H9 (cell line): ENCODE measurements around the gene DPH3. TPM values are rescaled to one million over a fixed set of nuclear protein-coding genes. Genes with fewer than 3 reads are reported as not detected.
A peak's percentile ranks its signal among the peaks of the same experiment; 100 is the strongest.

Experiments
- DNase-seq: peaks from one replicate; pipeline ENCODE4 v3.0.0-alpha.2; 2017
- H2AFZ ChIP-seq: one replicate; pipeline ENCODE4 v1.6.1; 2013; ENCODE audit warnings: mild to moderate bottlenecking, low read length, control low read depth, moderate library complexity
- H2AK5ac ChIP-seq: 2 replicates; pipeline ENCODE4 v1.6.1; 2013; ENCODE audit warnings: low read length, control low read depth, mixed read lengths; ENCODE audit not compliant: insufficient read length
- H2BK120ac ChIP-seq: one replicate; pipeline ENCODE4 v1.6.1; 2013; ENCODE audit warnings: low read depth, mild to moderate bottlenecking, low read length, control low read depth, inconsistent platforms; ENCODE audit not compliant: poor library complexity, severe bottlenecking
- H2BK12ac ChIP-seq: 2 replicates; pipeline ENCODE4 v1.6.1; 2013; ENCODE audit warnings: low read length, control low read depth, mixed read lengths, low read depth; ENCODE audit not compliant: insufficient read length
- H2BK15ac ChIP-seq: 2 replicates; pipeline ENCODE4 v1.6.1; 2013; ENCODE audit warnings: low read depth, low read length, control low read depth
- H2BK20ac ChIP-seq: one replicate; pipeline ENCODE4 v1.6.1; 2013; ENCODE audit warnings: low read depth, mild to moderate bottlenecking, low read length, control low read depth, inconsistent platforms; ENCODE audit not compliant: poor library complexity, severe bottlenecking
- H2BK5ac ChIP-seq: 2 replicates; pipeline ENCODE4 v1.6.1; 2013; ENCODE audit warnings: low read length, control low read depth, mixed read lengths; ENCODE audit not compliant: insufficient read length
- H3K14ac ChIP-seq: 2 replicates; pipeline ENCODE4 v1.6.1; 2013; ENCODE audit warnings: low read length, control low read depth; ENCODE audit not compliant: insufficient read depth
- H3K18ac ChIP-seq: 2 replicates; pipeline ENCODE4 v1.6.1; 2013; ENCODE audit warnings: low read depth, mild to moderate bottlenecking, mixed read lengths, low read length, control low read depth; ENCODE audit not compliant: insufficient read length
- H3K23ac ChIP-seq: 2 replicates; pipeline ENCODE4 v1.6.1; 2013; ENCODE audit warnings: low read length, control low read depth, mixed read lengths, low read depth; ENCODE audit not compliant: insufficient read length
- H3K23me2 ChIP-seq: 2 replicates; pipeline ENCODE4 v1.6.1; 2013; ENCODE audit warnings: low read depth, mild to moderate bottlenecking, mixed read lengths, low read length, control low read depth; ENCODE audit not compliant: insufficient read length, poor library complexity, severe bottlenecking
- H3K27ac ChIP-seq: 2 replicates; pipeline ENCODE4 v1.5.1; 2013; ENCODE audit warnings: low read length, control low read depth, mixed read lengths, low read depth; ENCODE audit not compliant: insufficient read length
- H3K27me3 ChIP-seq: 2 replicates; pipeline ENCODE4 v1.6.1; 2013; ENCODE audit warnings: low read length, control low read depth, inconsistent platforms; ENCODE audit not compliant: insufficient read depth
- H3K4ac ChIP-seq: 2 replicates; pipeline ENCODE4 v1.6.1; 2013; ENCODE audit warnings: low read depth, mild to moderate bottlenecking, control low read depth, inconsistent platforms, low read length, moderate library complexity
- H3K4me1 ChIP-seq: 2 replicates; pipeline ENCODE4 v1.6.1; 2013; ENCODE audit warnings: low read length, control low read depth, inconsistent platforms; ENCODE audit not compliant: insufficient read depth
- H3K4me2 ChIP-seq: 2 replicates; pipeline ENCODE4 v1.6.1; 2013; ENCODE audit warnings: low read length, control low read depth, mixed read lengths; ENCODE audit not compliant: insufficient read length, insufficient read depth
- H3K56ac ChIP-seq: 2 replicates; pipeline ENCODE4 v1.6.1; 2013; ENCODE audit warnings: low read depth, mild to moderate bottlenecking, mixed read lengths, low read length, control low read depth; ENCODE audit not compliant: insufficient read length
- H3K79me1 ChIP-seq: 2 replicates; pipeline ENCODE4 v1.6.1; 2013; ENCODE audit warnings: low read depth, mild to moderate bottlenecking, moderate library complexity, low read length, control low read depth, inconsistent platforms; ENCODE audit not compliant: insufficient read depth, poor library complexity, severe bottlenecking
- H3K79me2 ChIP-seq: 2 replicates; pipeline ENCODE4 v1.6.1; 2013; ENCODE audit warnings: low read length, control low read depth, inconsistent platforms; ENCODE audit not compliant: insufficient read depth
- H3K9ac ChIP-seq: 2 replicates; pipeline ENCODE4 v1.6.1; 2013; ENCODE audit warnings: low read length, control low read depth, mixed read lengths; ENCODE audit not compliant: insufficient read length; ENCODE audit errors: extremely low read depth
- H3K9me3 ChIP-seq: one replicate; pipeline ENCODE4 v1.6.1; 2013; ENCODE audit warnings: low read depth, low read length, inconsistent platforms; ENCODE audit not compliant: control insufficient read depth
- H3T11ph ChIP-seq: one replicate; pipeline ENCODE4 v1.6.1; 2013; ENCODE audit warnings: mild to moderate bottlenecking, low read length, control low read depth, inconsistent platforms
- H4K20me1 ChIP-seq: one replicate; pipeline ENCODE4 v1.6.1; 2013; ENCODE audit not compliant: control insufficient read depth, insufficient read length, insufficient read depth
- H4K5ac ChIP-seq: 2 replicates; pipeline ENCODE4 v1.6.1; 2013; ENCODE audit warnings: low read depth, mild to moderate bottlenecking, mixed read lengths, low read length, control low read depth; ENCODE audit not compliant: insufficient read length
- H4K8ac ChIP-seq: replicated peaks from 2 replicates; pipeline ENCODE4 v1.6.1; 2013; ENCODE audit warnings: low read length, control low read depth, mixed read lengths, low read depth; ENCODE audit not compliant: insufficient read length
- H4K91ac ChIP-seq: 2 replicates; pipeline ENCODE4 v1.6.1; 2013; ENCODE audit warnings: low read depth, mild to moderate bottlenecking, moderate library complexity, mixed read lengths, low read length, control low read depth; ENCODE audit not compliant: insufficient read length
- H3K27ac Mint-ChIP-seq, 3 experiments: 2 replicates in 2 of 3; 3 replicates in 1 of 3; pipeline ENCODE4 v1.8.0; 2020 to 2021; ENCODE audit warnings: mixed read lengths in 3 of 3, mild to moderate bottlenecking in 1 of 3, moderate library complexity in 1 of 3
- H3K27me3 Mint-ChIP-seq: 2 replicates; pipeline ENCODE4 v1.8.0; 2021; ENCODE audit warnings: low read depth, mild to moderate bottlenecking, moderate library complexity, mixed read lengths
- H3K36me3 Mint-ChIP-seq, 3 experiments: 2 replicates in 2 of 3; 3 replicates in 1 of 3; pipeline ENCODE4 v1.8.0; 2020 to 2021; ENCODE audit warnings: low read depth in 3 of 3, mixed read lengths in 3 of 3; ENCODE audit not compliant: insufficient read depth in 1 of 3
- H3K4me1 Mint-ChIP-seq, 2 experiments: 2 replicates each; pipeline ENCODE4 v1.8.0; 2020; ENCODE audit warnings: mixed read lengths in 2 of 2
- H3K4me3 Mint-ChIP-seq, 2 experiments: 2 replicates in 1 of 2; 3 replicates in 1 of 2; pipeline ENCODE4 v1.8.0; 2020 to 2021; ENCODE audit warnings: mild to moderate bottlenecking in 2 of 2, mixed read lengths in 2 of 2, moderate library complexity in 1 of 2
- H3K9me3 Mint-ChIP-seq, 2 experiments: 2 replicates in 1 of 2; 3 replicates in 1 of 2; pipeline ENCODE4 v1.8.0; 2020; ENCODE audit warnings: mild to moderate bottlenecking in 2 of 2, mixed read lengths in 2 of 2, moderate library complexity in 1 of 2
- CTCF ChIP-seq: fragments of 200-600 bp; sonication (generic); conservative IDR thresholded peaks from 3 replicates; pipeline ENCODE4 v1.8.0; 2021; ENCODE audit warnings: antibody characterized with exemption, mild to moderate bottlenecking
- WGBS: extraction: QIAGEN DNeasy Blood & Tissue Kit; methylation state at CpG from one replicate; pipeline ENCODE4 v1.1.7; 2013; ENCODE audit warnings: missing lambda C conversion rate, low lambda C conversion rate, mixed read lengths; ENCODE audit not compliant: insufficient read length; ENCODE audit errors: extremely low coverage; 5-methylcytosine and 5-hydroxymethylcytosine counted together
- total RNA-seq: library from RNA; stranded (reverse); gene quantifications from 2 replicates; pipeline ENCODE4 v1.2.1, GENCODE V29; 2021

The DPH3 gene
- total RNA-seq, 1 experiment from 2014 or later: 36.2 TPM

- no peak overlapping the region for H3K23ac ChIP-seq
Observed at GRCh38 chr3:16264174-16264707, 502 bp downstream of the DPH3 start.

More at GRCh38 chr3:16264174-16264707, 502 bp downstream of the DPH3 start:
- H3K14ac ChIP-seq: no peak overlapping the region; the same call in 1 of the 2 replicates
- Mint-ChIP-seq H3K36me3 (peaks cover 3 to 7% (median 7%) of the 10 kb centered on the region in 3 experiments; a peak in 5 of 7 replicates), H3K4me3 (peak overlapping the region; percentile 89 to 99), H3K27me3 (no peaks in the 10 kb centered on the region), H3K9me3 (no peaks in the 10 kb centered on the region; a peak in 1 of 5 replicates), H3K4me1 (peaks cover 16 to 18% of the 10 kb centered on the region in 2 experiments), H3K27ac (peak overlapping the region; percentile 76 to 100 (median 97))
- H3K23me2 ChIP-seq: peaks cover 7% of the 10 kb centered on the region
- no peak overlapping the region for H4K8ac ChIP-seq
- H2BK120ac ChIP-seq: no peak overlapping the region
- no peak overlapping the region for H2BK12ac ChIP-seq
- H3K4me2 ChIP-seq: peak overlapping the region; percentile 97
- peaks cover 19% of the 10 kb centered on the region; the same call in 1 of the 2 replicates for H3K79me2 ChIP-seq
- H3K27ac ChIP-seq: no peak overlapping the region
- H2BK15ac ChIP-seq: no peak overlapping the region
- no peak overlapping the region for H4K5ac ChIP-seq
- no peak overlapping the region for H3T11ph ChIP-seq
- H2AK5ac ChIP-seq: no peak overlapping the region
- no CpG with 5 or more reads among the region's 21 CpGs for WGBS
- H2BK5ac ChIP-seq: no peak overlapping the region
- no peak overlapping the region for H2BK20ac ChIP-seq
- H3K9ac ChIP-seq: peak overlapping the region; percentile 87
- TF ChIP-seq CTCF: no peak
- H3K56ac ChIP-seq: no peak overlapping the region
- no peak overlapping the region for H3K4ac ChIP-seq
- H4K91ac ChIP-seq: no peak overlapping the region
- no peaks in the 10 kb centered on the region for H3K79me1 ChIP-seq
- H3K18ac ChIP-seq: peak overlapping the region; percentile 60
- no peaks in the 10 kb centered on the region for H3K27me3 ChIP-seq
- no peak for DNase-seq
- H2AFZ ChIP-seq: no peak overlapping the region
- H3K4me1 ChIP-seq: no peaks in the 10 kb centered on the region
- no peaks in the 10 kb centered on the region for H3K9me3 ChIP-seq
- H4K20me1 ChIP-seq: no peaks in the 10 kb centered on the region
